Iris pigment epithelial cell (primary cell): ENCODE results near the gene SLC12A7.
"Not testable (repeated sequence)": the region's sequence is repeated elsewhere in the genome, so short reads cannot be mapped to it uniquely, and the experiment has no call there.

Experiments used
- DNase-seq: peaks from one replicate; pipeline ENCODE4 v3.0.0-alpha.2; 2011; ENCODE audit warnings: low read depth

Gene SLC12A7

DNA sequence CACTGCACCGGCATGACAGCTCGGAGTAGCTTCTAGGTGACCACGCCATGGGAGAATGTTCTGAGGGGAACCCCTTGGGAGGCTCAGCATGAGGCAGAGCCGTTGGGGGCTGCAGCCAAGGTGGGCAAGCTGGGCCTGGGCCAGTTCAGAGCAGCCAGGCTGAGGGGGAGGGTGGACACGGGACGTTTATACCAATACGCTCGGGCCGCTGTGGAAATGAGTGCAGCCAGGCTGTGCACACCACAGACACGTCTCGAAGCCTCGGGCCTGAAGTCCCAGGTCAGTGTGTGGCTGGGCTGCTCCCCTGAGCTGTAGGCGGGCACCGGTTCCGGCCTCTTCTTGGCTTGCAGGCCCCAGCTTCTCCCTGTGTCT, 28.9 kb upstream of the SLC12A7 start:
- no peak for DNase-seq

GRCh38 chr5:1140171-1140817, 28.4 kb upstream of the SLC12A7 start:
- DNase-seq = peak; percentile 43

DNA sequence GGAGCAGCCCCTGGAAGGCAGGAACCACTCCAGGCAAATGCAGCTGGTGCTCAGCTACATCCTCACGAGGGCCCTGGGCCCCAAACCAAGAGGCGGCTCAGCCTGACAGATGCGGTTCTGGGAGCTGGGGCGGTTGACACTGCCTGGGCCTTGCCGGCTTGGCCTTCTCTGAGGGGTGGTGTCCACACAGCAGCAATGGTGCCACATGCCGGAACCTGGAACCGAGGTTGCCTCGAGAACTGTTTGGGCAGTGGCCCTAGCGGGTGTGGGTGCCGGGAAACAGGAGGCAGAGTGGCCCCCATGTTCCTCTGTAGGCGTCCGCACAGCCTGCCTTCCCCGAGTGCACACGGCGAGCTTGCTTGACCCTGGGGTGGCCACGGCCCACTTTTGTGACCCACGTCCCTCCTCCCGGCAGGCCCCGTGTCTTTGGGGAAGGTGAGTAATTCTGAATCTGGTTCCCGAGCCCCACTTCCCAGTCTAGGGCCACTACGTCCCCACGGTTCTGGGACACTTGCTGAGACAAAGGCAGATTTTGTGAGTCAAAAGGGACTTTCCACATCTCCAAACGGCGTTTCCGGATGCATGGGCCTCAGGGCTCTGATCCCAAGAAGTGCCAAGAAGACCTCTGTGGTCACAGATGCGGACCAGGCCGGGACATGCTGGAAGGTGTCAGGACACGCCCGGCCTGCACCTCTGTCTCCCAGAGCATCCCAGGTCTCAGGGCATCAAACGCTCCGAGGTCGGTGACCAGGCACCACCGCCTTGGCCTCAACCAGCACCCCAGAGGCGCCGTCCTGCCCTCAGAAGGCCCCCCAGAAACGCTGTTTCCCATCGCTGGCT, 27.7 kb upstream of the SLC12A7 start:
- DNase-seq = no peak

GRCh38 chr5:1138445-1139245, 26.8 kb upstream of the SLC12A7 start:
- DNase-seq = no peak

GRCh38 chr5:1137567-1138444, 25.9 kb upstream of the SLC12A7 start:
- no peak for DNase-seq

- DNase-seq = no peak
Measured at GRCh38 chr5:1136814-1137213, 25.0 kb upstream of the SLC12A7 start.

GRCh38 chr5:1135696-1136525, 24.0 kb upstream of the SLC12A7 start:
- DNase-seq = no peak

DNA sequence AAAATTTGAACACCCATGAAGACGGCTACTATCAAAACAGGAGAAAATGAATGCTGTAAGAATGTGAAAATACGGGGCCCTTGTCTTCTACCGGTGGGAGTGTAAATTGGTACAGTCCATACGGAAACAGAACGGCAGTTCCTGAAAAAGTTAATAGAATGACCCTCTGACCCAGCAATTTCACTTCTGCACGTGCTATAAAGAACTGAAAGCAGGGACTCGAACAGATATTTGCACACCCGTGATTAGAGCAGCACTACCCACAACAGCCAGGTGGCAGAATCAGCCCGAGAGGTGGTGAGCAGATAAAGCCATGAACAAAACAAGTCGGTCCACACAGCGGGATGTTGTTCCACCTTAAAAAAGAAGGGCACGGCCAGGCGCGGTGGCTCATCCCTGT, 22.6 kb upstream of the SLC12A7 start:
- no peak for DNase-seq

DNA sequence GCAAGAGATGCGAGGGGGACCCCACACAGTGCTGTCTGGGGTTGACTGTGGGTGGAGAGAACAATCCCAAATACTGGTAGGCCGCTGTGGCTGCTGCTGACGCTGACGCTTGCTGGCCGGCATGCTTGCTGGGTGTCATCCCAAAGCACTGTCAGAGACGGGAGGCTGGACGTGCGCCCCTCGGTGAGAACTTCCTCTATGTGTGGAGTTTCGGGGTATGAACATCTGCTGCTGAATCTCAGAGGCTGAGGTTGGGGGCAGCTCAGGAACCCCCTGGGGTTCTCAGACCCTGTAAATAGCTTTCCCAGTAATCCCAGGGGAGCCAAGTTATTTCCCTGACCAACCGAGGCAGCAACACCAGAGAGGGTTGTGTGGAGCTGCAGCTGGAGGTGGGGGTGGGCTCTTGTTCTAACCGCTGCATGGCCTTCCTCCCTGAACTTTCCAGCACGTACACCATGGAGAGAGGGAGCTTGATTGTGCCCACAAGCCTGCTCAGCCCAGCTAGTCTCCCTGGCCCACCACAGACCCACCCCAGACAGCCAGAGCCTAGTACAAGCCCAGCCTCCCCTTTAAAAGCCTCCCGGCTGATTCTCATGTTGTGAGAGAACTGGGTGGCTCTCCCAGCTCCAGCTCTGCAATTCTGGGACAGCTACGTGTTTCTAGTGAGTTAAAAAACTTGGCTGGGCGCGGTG, 21.8 kb upstream of the SLC12A7 start:
- no peak for DNase-seq

GRCh38 chr5:1133108-1133507, 21.2 kb upstream of the SLC12A7 start:
- no peak for DNase-seq

GRCh38 chr5:1132570-1132969, 20.7 kb upstream of the SLC12A7 start:
- no peak for DNase-seq

DNA sequence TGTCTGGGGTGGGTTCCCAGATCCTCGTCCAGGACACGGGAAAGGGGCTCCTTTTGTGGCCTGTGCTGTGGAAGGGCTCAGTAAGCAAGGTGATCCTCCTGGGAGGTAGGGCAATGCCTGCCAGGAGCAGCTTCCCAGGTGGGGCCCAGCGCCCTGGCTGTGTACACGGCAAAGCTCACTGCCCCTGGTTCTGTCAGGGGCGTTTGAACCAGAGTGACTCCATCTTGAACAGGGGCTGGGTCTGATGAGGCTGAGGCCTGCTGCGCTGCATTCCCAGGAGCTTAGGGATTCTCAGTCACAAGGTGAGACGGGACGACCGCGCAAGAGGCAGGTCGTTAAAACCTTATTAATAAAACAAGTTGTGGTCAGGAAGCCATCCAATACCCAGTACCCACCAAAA, 19.9 kb upstream of the SLC12A7 start:
- no peak for DNase-seq

- DNase-seq = no peak
Measured at GRCh38 chr5:1131191-1131621, 19.3 kb upstream of the SLC12A7 start.

DNA sequence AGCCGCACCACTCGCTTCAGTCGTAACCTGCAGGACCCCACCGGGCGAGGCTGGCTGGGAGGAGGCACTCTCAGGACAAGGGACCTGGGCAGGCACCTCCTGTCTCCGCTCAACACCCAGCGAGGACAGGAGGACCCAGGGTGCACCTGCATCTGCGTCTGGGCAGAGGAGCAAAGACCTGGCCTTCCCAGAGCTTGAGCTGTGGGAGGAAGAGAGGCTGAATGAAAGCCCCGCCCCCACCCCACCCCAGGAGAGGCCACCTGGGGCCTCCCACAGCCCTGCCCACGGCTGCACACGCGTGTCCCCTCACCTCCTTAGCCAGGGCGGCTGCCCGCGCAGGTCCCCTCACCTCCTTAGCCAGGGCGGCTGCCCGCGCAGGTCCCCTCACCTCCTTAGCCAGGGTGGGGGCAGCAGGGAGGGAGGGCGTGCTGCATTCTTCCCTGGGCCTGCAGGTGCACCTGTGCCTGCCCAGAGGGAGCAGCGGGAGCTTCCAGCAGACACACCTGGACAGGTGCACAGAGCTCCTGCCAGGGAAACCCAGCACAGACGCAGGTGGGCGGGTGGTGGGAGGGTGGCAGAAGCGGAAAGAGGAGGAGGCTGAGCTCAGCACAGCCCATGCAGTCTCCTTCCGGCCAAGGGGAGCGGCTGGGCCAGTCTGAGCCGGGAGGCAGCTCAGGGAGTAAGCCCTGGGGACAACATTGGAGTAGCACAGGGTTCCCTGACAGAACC, 18.5 kb upstream of the SLC12A7 start:
- DNase-seq = no peak

DNA sequence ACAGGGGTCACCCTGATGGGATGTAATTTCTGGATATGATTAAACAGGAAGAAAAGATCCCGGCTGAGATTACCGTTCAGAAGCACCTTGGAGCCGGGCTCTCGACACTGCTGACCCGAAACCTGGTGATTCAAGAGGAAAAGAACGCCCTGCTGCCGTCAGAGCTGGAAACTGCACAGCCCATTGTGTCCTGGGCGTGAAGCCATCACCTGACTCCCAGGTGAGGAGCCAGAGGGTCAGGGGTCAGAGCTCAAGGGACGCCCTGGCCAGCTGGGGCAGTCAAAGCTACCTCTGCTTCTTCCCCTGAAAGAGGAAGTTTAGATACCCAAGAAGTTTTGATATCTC, 17.8 kb upstream of the SLC12A7 start:
- no peak for DNase-seq

- no peak for DNase-seq
Measured at GRCh38 chr5:1128977-1129710, 17.3 kb upstream of the SLC12A7 start.

DNA sequence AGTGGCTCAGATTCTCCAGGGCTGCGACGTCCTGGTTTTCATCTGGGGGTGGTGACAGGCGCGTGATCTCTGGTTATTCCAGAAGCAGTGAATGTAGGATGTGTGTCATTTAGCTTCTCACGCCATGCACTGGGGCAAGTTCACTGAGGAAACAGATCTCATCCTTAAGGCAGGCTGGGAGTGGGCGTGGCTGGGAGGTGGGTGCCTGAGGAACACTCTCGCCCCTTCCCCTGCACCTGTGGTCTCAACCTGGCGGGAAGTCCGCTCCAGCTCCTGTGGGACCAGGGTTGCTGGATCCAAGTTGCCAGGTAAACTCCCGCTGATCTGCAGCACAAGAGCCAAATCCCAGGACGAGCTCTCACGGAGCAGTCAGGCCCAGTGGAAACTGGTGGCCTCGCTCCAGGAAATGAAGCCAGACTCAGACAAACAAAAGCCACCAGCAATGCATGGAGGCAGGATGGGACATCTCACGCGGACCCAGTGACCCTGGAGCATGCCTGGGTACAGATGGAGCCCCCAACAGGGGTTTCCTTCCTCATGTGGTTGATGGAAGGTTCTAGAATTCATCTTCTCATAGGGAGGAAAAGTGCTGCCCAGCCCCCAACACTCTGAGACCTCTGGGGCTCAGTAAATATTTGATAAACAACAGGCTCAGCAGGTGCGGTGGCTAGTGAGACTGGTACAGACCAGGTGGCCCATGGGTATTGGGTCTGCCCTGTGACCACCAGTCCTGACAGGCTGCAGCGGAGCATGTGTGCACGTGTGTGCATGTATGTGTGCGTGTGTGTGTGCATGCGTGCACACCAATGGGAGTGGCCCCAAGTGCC, 16.3 kb upstream of the SLC12A7 start:
- DNase-seq = no peak

DNA sequence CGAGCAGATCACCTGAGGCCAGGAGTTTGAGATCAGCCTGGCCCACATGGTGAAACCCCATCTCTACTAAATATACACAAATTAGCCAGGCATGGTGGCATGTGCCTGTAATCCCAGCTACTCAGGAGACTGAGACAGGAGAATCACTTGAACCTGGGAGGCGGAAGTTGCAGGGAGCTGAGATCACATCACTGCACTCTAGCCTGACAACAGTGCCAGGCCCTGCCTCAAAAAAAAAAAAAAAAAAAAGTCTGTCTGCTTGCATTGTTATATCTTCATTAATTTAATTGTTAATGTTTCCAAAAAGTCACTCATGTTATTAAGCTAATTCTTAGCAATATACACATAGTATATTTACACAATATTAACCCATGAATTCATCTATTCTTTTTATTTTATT, 13.8 kb upstream of the SLC12A7 start:
- not testable (repeated sequence) for DNase-seq
